Sigmoid colon (tissue), 4 donors: ENCODE data around the gene LIMD2.
"Not testable (repeated sequence)": the region's sequence is repeated elsewhere in the genome, so short reads cannot be mapped to it uniquely, and the experiment has no call there.

Source experiments
- CTCF ChIP-seq, 4 experiments: fragments of 450-650 bp in 3 of 4; fragments of 200-600 bp in 1 of 4; IDR thresholded peaks; one replicate each; pipeline ENCODE4 v1.5.1; 2016 to 2019; ENCODE audit warnings: antibody characterized with exemption in 4 of 4, mild to moderate bottlenecking in 3 of 4, moderate library complexity in 2 of 4
- POLR2A ChIP-seq, 2 donors: fragments of 450-650 bp; IDR thresholded peaks; one replicate each; pipeline ENCODE4 v1.6.1; 2016; ENCODE audit warnings: antibody characterized with exemption in 2 of 2, mild to moderate bottlenecking in 2 of 2, moderate library complexity in 2 of 2
- POLR2AphosphoS5 ChIP-seq, 4 donors: sonication (generic); formaldehyde crosslinking; IDR thresholded peaks; one replicate each; pipeline ENCODE4 v1.6.1; 2017; ENCODE audit warnings: antibody characterized with exemption in 4 of 4

GRCh38 chr17:63720194-63720593, 20.3 kb upstream of the LIMD2 start:
- not testable (repeated sequence) for TF ChIP-seq CTCF, POLR2A, POLR2AphosphoS5 (IDR thresholded peaks at IDR 0.05)
